GM12892 (cell line): Measurements from ENCODE around the gene PTPN23.

ENCODE experiments used
- POLR2A ChIP-seq: IDR thresholded peaks from 2 replicates; pipeline ENCODE4 v1.6.1; 2011; ENCODE audit warnings: low read depth, low read length, control low read depth
- POLR2AphosphoS5 ChIP-seq: IDR thresholded peaks from 2 replicates; pipeline ENCODE4 v1.6.1; 2011; ENCODE audit warnings: low read depth, low read length, control low read depth

DNA sequence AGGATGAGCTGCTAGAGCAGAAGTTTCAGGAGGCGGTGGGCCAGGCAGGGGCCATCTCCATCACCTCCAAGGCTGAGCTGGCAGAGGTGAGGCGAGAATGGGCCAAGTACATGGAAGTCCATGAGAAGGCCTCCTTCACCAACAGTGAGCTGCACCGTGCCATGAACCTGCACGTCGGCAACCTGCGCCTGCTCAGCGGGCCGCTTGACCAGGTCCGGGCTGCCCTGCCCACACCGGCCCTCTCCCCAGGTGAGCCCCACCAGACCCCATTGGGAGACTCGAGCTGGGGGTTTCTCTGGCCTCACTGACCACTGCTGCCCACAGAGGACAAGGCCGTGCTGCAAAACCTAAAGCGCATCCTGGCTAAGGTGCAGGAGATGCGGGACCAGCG lies 28.0 kb downstream of the PTPN23 start:
- no peak for TF ChIP-seq POLR2AphosphoS5
- TF ChIP-seq POLR2A: no peak
